Endothelial cell of umbilical vein (primary cell): ENCODE data around the gene ESRRA. TPM values are rescaled to one million over a fixed set of nuclear protein-coding genes. Genes with fewer than 3 reads are reported as not detected.
"Not testable (repeated sequence)": the region's sequence is repeated elsewhere in the genome, so short reads cannot be mapped to it uniquely, and the experiment has no call there.

Experiments
- BruUV-seq: library from RNA; stranded (reverse); fragments of 400-500 nt; replicated peaks from 2 replicates; lab custom pipeline; 2021; lab: Mats Ljungman, UMichigan
- CTCF ChIA-PET: fragments of 300-600, 350-600 bp; sonication (Branson Sonifier 250); formaldehyde crosslinking; loops from one replicate; lab custom pipeline; 2021; ENCODE audit warnings: antibody characterized with exemption, inconsistent platforms; lab: Charles Lee
- POLR2A ChIA-PET: fragments of 300-600, 350-600 bp; sonication (Branson Sonifier 250); formaldehyde crosslinking; loops from one replicate; lab custom pipeline; 2021; ENCODE audit warnings: antibody characterized with exemption, inconsistent platforms; lab: Charles Lee
- DNase-seq: peaks from one replicate; pipeline ENCODE4 v3.0.0-alpha.2; 2011; ENCODE audit warnings: low read depth, low spot score
- FAIRE-seq: peaks from 2 replicates; lab custom pipeline; 2011; peaks lifted over from hg19 to GRCh38; lab: Jason Lieb, UNC
- H2AFZ ChIP-seq: 2 replicates; pipeline ENCODE4 v1.6.0; 2012; ENCODE audit warnings: low read depth, low read length, control low read depth, inconsistent platforms
- H3K27ac ChIP-seq: 2 replicates; pipeline ENCODE4 v1.5.1; 2011; ENCODE audit warnings: low read depth, mild to moderate bottlenecking, control low read depth, low read length, moderate library complexity; ENCODE audit not compliant: insufficient read depth
- H3K27me3 ChIP-seq, 2 experiments: 2 replicates each; pipeline versions ENCODE4 v1.6.0 to v1.6.1; 2011; ENCODE audit warnings: low read length in 2 of 2, mixed read lengths in 1 of 2; ENCODE audit not compliant: control insufficient read depth in 2 of 2, insufficient read depth in 2 of 2
- H3K36me3 ChIP-seq, 2 experiments: 2 replicates in 1 of 2; 3 replicates in 1 of 2; pipeline ENCODE4 v1.5.1; 2011; ENCODE audit warnings: low read length in 2 of 2, mild to moderate bottlenecking in 1 of 2, moderate library complexity in 1 of 2; ENCODE audit not compliant: control insufficient read depth in 2 of 2, insufficient read depth in 2 of 2; ENCODE audit errors: extremely low read depth in 1 of 2
- H3K4me1 ChIP-seq: 3 replicates; pipeline ENCODE4 v1.5.1; 2011; ENCODE audit warnings: mild to moderate bottlenecking, low read length; ENCODE audit not compliant: control insufficient read depth, insufficient read depth; ENCODE audit errors: extremely low read depth
- H3K4me2 ChIP-seq: 2 replicates; pipeline ENCODE4 v1.6.1; 2011; ENCODE audit warnings: low read length, control low read depth, mixed read lengths; ENCODE audit not compliant: insufficient read depth
- H3K4me3 ChIP-seq, 3 experiments: fragments of 200-600 bp in 1 of 3; sonication (generic), shearing (Covaris generic) in 1 of 3; replicated peaks in 1 of 3; 2 replicates each; pipeline ENCODE4 v1.5.1; 2011 to 2016; ENCODE audit warnings: control low read depth in 3 of 3, low read length in 3 of 3, mild to moderate bottlenecking in 2 of 3, inconsistent platforms in 1 of 3, low read depth in 1 of 3, moderate library complexity in 1 of 3; ENCODE audit not compliant: insufficient read depth in 1 of 3
- H3K79me2 ChIP-seq: 2 replicates; pipeline ENCODE4 v1.6.0; 2012; ENCODE audit warnings: low read length, inconsistent platforms; ENCODE audit not compliant: control insufficient read depth, insufficient read depth
- H3K9ac ChIP-seq: replicated peaks from 2 replicates; pipeline ENCODE3; 2011; ENCODE audit warnings: low read length, control low read depth; ENCODE audit not compliant: insufficient read depth; ENCODE audit errors: extremely low read depth
- H3K9me1 ChIP-seq: replicated peaks from 3 replicates; pipeline ENCODE4 v1.6.0; 2011; ENCODE audit warnings: mild to moderate bottlenecking, low read length; ENCODE audit not compliant: control insufficient read depth, insufficient read depth; ENCODE audit errors: extremely low read depth
- H3K9me3 ChIP-seq: replicated peaks from 2 replicates; pipeline ENCODE4 v1.5.1; 2012; ENCODE audit warnings: low read length, inconsistent platforms; ENCODE audit not compliant: control insufficient read depth, insufficient read depth
- H4K20me1 ChIP-seq: replicated peaks from 2 replicates; pipeline ENCODE3; 2011; ENCODE audit warnings: mild to moderate bottlenecking, low read length; ENCODE audit not compliant: control insufficient read depth, insufficient read depth; ENCODE audit errors: extremely low read depth
- EZH2 ChIP-seq: IDR thresholded peaks from 2 replicates; pipeline ENCODE4 v1.6.1; 2012; ENCODE audit warnings: borderline replicate concordance, low read depth, mild to moderate bottlenecking, moderate library complexity, low read length, inconsistent platforms; ENCODE audit not compliant: severe bottlenecking
- FOS ChIP-seq: IDR thresholded peaks from 2 replicates; pipeline ENCODE4 v1.6.1; 2011; ENCODE audit warnings: mild to moderate bottlenecking, low read length, moderate library complexity, borderline replicate concordance; ENCODE audit not compliant: insufficient read depth
- GATA2 ChIP-seq: IDR thresholded peaks from 2 replicates; pipeline ENCODE4 v1.7.0; 2011; ENCODE audit warnings: low read depth, mild to moderate bottlenecking, moderate library complexity, mixed read lengths, low read length; ENCODE audit not compliant: insufficient read length, insufficient read depth
- JUN ChIP-seq: IDR thresholded peaks from 2 replicates; pipeline ENCODE4 v1.6.1; 2011; ENCODE audit warnings: borderline replicate concordance, low read depth; ENCODE audit not compliant: insufficient read length, insufficient read depth
- MYC ChIP-seq: IDR thresholded peaks from one replicate; pipeline ENCODE4 v1.6.1; 2011; ENCODE audit warnings: mild to moderate bottlenecking, low read depth, low read length
- POLR2A ChIP-seq: IDR thresholded peaks from 2 replicates; pipeline ENCODE4 v1.6.1; 2012; ENCODE audit warnings: low read depth, mild to moderate bottlenecking, control low read depth, low read length
- POLR2AphosphoS5 ChIP-seq: IDR thresholded peaks from 2 replicates; pipeline ENCODE4 v1.6.1; 2012; ENCODE audit warnings: low read depth, mild to moderate bottlenecking, control low read depth, low read length, moderate library complexity; ENCODE audit not compliant: insufficient read depth
- dilution Hi-C: fragments of 300-500 bp; cut with MboI; formaldehyde crosslinking; loops from one replicate; pipeline ENCODE4 v1.15.0; 2019; ENCODE audit warnings: low sequenced_read_pairs; ENCODE audit not compliant: extremely low pct_ligation_motif_present
- intact Hi-C: fragments of 100-400 bp; cut with micrococcal nuclease; formaldehyde crosslinking; loops from one replicate; pipeline ENCODE4 v1.10.0; 2022
- polyA plus RNA-seq, 4 experiments: library from polyadenylated mRNA; depleted of rRNA in 3 of 4; stranded (reverse) in 3 of 4; unstranded in 1 of 4; fragments of >200 nt; gene quantifications; 2 replicates each; pipeline versions ENCODE4 v1.2.1 to v1.2.3, GENCODE V29; 2011 to 2012; ENCODE audit warnings: missing spikeins in 1 of 4
- total RNA-seq: library from RNA; stranded (reverse); gene quantifications from 2 replicates; pipeline ENCODE4 v1.2.3, GENCODE V29; 2021
- TF ChIP-seq, protein P1 (sequence below), 2 donors: IDR thresholded peaks; 1 replicate in 1 of 2; 2 replicates in 1 of 2; pipeline ENCODE4 v1.5.1; 2011; ENCODE audit warnings: low read length in 2 of 2, mild to moderate bottlenecking in 2 of 2, moderate library complexity in 2 of 2, control low read depth in 1 of 2, inconsistent platforms in 1 of 2, low read depth in 1 of 2; ENCODE audit not compliant: insufficient read depth in 1 of 2; ENCODE audit errors: extremely low read depth in 1 of 2
- TF ChIP-seq, protein P2 (sequence below): IDR thresholded peaks from 2 replicates; pipeline ENCODE4 v1.6.1; 2011; ENCODE audit not compliant: insufficient read depth, insufficient read length

The ESRRA gene
- total and polyA plus RNA-seq, 2 donors (not counting 3 experiments of a cell fraction or from before 2014, with no cell fraction given): 17.2 to 37.4 TPM

DNA sequence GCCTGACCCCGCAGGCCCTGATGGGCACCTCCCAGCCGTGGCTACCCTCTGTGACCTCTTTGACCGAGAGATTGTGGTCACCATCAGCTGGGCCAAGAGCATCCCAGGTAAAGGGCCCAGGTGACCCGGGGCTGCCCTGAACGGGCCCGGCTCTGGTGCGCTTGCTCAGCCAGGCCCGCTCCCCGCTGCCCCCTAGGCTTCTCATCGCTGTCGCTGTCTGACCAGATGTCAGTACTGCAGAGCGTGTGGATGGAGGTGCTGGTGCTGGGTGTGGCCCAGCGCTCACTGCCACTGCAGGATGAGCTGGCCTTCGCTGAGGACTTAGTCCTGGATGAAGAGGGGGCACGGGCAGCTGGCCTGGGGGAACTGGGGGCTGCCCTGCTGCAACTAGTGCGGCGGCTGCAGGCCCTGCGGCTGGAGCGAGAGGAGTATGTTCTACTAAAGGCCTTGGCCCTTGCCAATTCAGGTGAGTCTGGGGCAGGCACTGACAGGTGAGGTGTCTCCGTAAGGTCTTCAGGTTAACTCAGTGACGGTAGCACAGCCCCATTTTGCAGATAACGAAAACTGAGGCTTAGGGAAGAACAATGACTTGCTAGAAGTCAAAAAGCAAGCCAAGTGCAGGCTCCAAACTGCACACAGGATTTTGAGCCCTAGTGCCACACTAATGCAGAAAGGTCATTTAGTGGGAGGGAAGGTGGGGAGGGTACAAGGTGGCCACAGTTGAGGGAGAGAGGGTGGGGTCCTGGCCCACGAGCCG, 9.7 kb downstream of the ESRRA start:
- dilution Hi-C loops: no loop called here
- no peak for FAIRE-seq
- H3K36me3 ChIP-seq: peaks cover 2 to 7% of the 10 kb centered on the region in 2 experiments
- H3K4me2 ChIP-seq: no peak overlapping the region
- no peak for TF ChIP-seq JUN
- no peak for TF ChIP-seq MYC
- TF ChIP-seq FOS: no peak
- no peak for TF ChIP-seq EZH2
- no peak for TF ChIP-seq POLR2A
- no peak for TF ChIP-seq GATA2
- TF ChIP-seq, protein P1, sequence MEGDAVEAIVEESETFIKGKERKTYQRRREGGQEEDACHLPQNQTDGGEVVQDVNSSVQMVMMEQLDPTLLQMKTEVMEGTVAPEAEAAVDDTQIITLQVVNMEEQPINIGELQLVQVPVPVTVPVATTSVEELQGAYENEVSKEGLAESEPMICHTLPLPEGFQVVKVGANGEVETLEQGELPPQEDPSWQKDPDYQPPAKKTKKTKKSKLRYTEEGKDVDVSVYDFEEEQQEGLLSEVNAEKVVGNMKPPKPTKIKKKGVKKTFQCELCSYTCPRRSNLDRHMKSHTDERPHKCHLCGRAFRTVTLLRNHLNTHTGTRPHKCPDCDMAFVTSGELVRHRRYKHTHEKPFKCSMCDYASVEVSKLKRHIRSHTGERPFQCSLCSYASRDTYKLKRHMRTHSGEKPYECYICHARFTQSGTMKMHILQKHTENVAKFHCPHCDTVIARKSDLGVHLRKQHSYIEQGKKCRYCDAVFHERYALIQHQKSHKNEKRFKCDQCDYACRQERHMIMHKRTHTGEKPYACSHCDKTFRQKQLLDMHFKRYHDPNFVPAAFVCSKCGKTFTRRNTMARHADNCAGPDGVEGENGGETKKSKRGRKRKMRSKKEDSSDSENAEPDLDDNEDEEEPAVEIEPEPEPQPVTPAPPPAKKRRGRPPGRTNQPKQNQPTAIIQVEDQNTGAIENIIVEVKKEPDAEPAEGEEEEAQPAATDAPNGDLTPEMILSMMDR (IDR thresholded peaks at IDR 0.05; ENCODE audit: extremely low read depth in 1 of 2, insufficient read depth in 1 of 2, low read depth in 1 of 2, low read length in 2 of 2): no peak
- TF ChIP-seq POLR2AphosphoS5: no peak
- TF ChIP-seq, protein P2, sequence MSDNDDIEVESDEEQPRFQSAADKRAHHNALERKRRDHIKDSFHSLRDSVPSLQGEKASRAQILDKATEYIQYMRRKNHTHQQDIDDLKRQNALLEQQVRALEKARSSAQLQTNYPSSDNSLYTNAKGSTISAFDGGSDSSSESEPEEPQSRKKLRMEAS: no peak
- POLR2A ChIA-PET: no interaction called here
- H3K27ac ChIP-seq: no peak overlapping the region
- no peak for DNase-seq
- H3K9ac ChIP-seq: no peak overlapping the region
- H3K4me1 ChIP-seq: peaks cover 10% of the 10 kb centered on the region
- intact Hi-C loops: no loop called here
- H3K27me3 ChIP-seq: no peaks in the 10 kb centered on the region
- CTCF ChIA-PET: no interaction called here
- peaks cover 4% of the 10 kb centered on the region for H3K79me2 ChIP-seq
- BruUV-seq: no TSS peak
- H3K9me1 ChIP-seq: no peaks in the 10 kb centered on the region
- no peaks in the 10 kb centered on the region for H4K20me1 ChIP-seq
- no peaks in the 10 kb centered on the region for H3K9me3 ChIP-seq
- no peak overlapping the region for H2AFZ ChIP-seq
- no peak overlapping the region for H3K4me3 ChIP-seq

DNA sequence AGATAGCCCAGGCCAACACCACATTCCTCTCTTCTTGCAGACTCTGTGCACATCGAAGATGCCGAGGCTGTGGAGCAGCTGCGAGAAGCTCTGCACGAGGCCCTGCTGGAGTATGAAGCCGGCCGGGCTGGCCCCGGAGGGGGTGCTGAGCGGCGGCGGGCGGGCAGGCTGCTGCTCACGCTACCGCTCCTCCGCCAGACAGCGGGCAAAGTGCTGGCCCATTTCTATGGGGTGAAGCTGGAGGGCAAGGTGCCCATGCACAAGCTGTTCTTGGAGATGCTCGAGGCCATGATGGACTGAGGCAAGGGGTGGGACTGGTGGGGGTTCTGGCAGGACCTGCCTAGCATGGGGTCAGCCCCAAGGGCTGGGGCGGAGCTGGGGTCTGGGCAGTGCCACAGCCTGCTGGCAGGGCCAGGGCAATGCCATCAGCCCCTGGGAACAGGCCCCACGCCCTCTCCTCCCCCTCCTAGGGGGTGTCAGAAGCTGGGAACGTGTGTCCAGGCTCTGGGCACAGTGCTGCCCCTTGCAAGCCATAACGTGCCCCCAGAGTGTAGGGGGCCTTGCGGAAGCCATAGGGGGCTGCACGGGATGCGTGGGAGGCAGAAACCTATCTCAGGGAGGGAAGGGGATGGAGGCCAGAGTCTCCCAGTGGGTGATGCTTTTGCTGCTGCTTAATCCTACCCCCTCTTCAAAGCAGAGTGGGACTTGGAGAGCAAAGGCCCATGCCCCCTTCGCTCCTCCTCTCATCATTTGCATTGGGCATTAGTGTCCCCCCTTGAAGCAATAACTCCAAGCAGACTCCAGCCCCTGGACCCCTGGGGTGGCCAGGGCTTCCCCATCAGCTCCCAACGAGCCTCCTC, 10.6 kb downstream of the ESRRA start:
- H4K20me1 ChIP-seq, H3K4me1 ChIP-seq, H3K79me2 ChIP-seq, H3K9ac ChIP-seq, H3K9me1 ChIP-seq, H3K9me3 ChIP-seq, H3K4me2 ChIP-seq, H3K36me3 ChIP-seq, intact Hi-C loops, DNase-seq, H3K27ac ChIP-seq, dilution Hi-C loops, H2AFZ ChIP-seq, BruUV-seq, H3K27me3 ChIP-seq, H3K4me3 ChIP-seq, FAIRE-seq, POLR2A ChIA-PET: not testable (repeated sequence)
- CTCF ChIA-PET: interaction anchor here (1.8 to 3.6 kb wide), 3 partner anchors 17 to 45 kb away, joined by 5 to 72 read pairs (median 71); no protein-coding TSS in a partner anchor
